ENCODE data around the gene MBNL1.

- TF ChIP-seq CEBPB (IDR thresholded peaks at IDR 0.05; ENCODE audit: borderline replicate concordance, low read depth, low read length), result no peak
- no peak for TF ChIP-seq ETS1 (CRISPR knock-in tag; IDR thresholded peaks at IDR 0.05)
- no peak for TF ChIP-seq THAP7 (CRISPR knock-in tag; IDR thresholded peaks at IDR 0.05)
- TF ChIP-seq ZBTB7A (CRISPR knock-in tag; IDR thresholded peaks at IDR 0.05), result no peak
- no peak for TF ChIP-seq HIVEP1 (CRISPR knock-in tag; IDR thresholded peaks at IDR 0.05)
- TF ChIP-seq ZNF343 (CRISPR knock-in tag; IDR thresholded peaks at IDR 0.05), result no peak
- no peak for TF ChIP-seq STAT5B (CRISPR knock-in tag; IDR thresholded peaks at IDR 0.05)
- TF ChIP-seq MTF1 (CRISPR knock-in tag; IDR thresholded peaks at IDR 0.05), result no peak
- no peak for TF ChIP-seq ZC3H13 (CRISPR knock-in tag; IDR thresholded peaks at IDR 0.05)
Observed at GRCh38 chr3:152346740-152347139, 78.0 kb downstream of the MBNL1 start.
